KG1 (cell line): Measurements from ENCODE around the gene COL16A1.
A peak's percentile ranks its signal among the peaks of the same experiment; 100 is the strongest.

Source experiments
- DNase-seq: peaks from one replicate; lab custom pipeline; 2025; lab: John Stamatoyannopoulos, UW

The COL16A1 gene

GRCh38 chr1:31703431-31704270 lies at the start of gene COL16A1:
Gene COL16A1, minus strand, starts transcription at chr1:31704017. Its CDS starts 1,824 bp downstream, at chr1:31702193.
- no peak for DNase-seq

- DNase-seq = no peak
These were observed 49.2 kb upstream of the COL16A1 start for GRCh38 chr1:31752952-31753475.

- DNase-seq = no peak
These were observed 48.4 kb upstream of the COL16A1 start for GRCh38 chr1:31752258-31752657.

GRCh38 chr1:31751822-31752241 lies 48.0 kb upstream of the COL16A1 start:
- DNase-seq = no peak

GRCh38 chr1:31750858-31751510 lies 47.2 kb upstream of the COL16A1 start:
- peak; percentile 10 for DNase-seq

- no peak for DNase-seq
These were observed 46.2 kb upstream of the COL16A1 start for GRCh38 chr1:31749785-31750735.

- no peak for DNase-seq
These were observed 44.5 kb upstream of the COL16A1 start for GRCh38 chr1:31748365-31748764.

GRCh38 chr1:31747304-31747703 lies 43.5 kb upstream of the COL16A1 start:
- no peak for DNase-seq

GRCh38 chr1:31746687-31747086 lies 42.9 kb upstream of the COL16A1 start:
- no peak for DNase-seq

GRCh38 chr1:31745946-31746670 lies 42.3 kb upstream of the COL16A1 start:
- DNase-seq = no peak

GRCh38 chr1:31745096-31745945 lies 41.5 kb upstream of the COL16A1 start:
- DNase-seq = peak; percentile 23

- DNase-seq = no peak
These were observed 40.5 kb upstream of the COL16A1 start for GRCh38 chr1:31744165-31744888.

- no peak for DNase-seq
These were observed 38.8 kb upstream of the COL16A1 start for GRCh38 chr1:31742462-31743212.

- DNase-seq = no peak
These were observed 35.5 kb upstream of the COL16A1 start for GRCh38 chr1:31739346-31739745.

GRCh38 chr1:31736675-31737074 lies 32.9 kb upstream of the COL16A1 start:
- DNase-seq = no peak

GRCh38 chr1:31735571-31735970 lies 31.8 kb upstream of the COL16A1 start:
- no peak for DNase-seq

GRCh38 chr1:31734582-31735107 lies 30.8 kb upstream of the COL16A1 start:
- DNase-seq = no peak

- no peak for DNase-seq
These were observed 29.8 kb upstream of the COL16A1 start for GRCh38 chr1:31733389-31734219.
